Activated T-helper 2 cell treated with anti-CD3 and anti-CD28 coated beads, Interferon-gamma antibody, Interleukin-2, Interleukin-4, amounts not matched to agents 10 μg/mL and 5 μg/mL and 100 μg/mL, durations not matched to agents 14 hours and 24 hours and 36 hours (primary cell): ENCODE results near the gene IL23A. TPM values are rescaled to one million over a fixed set of nuclear protein-coding genes. Genes with fewer than 3 reads are reported as not detected.

Experiments
- DNase-seq: peaks from one replicate; pipeline ENCODE4 v3.0.0; 2021; ENCODE audit warnings: low spot score
- H3K27ac Mint-ChIP-seq: one replicate; pipeline ENCODE4 v1.8.0; 2021; ENCODE audit warnings: mixed read lengths
- H3K27me3 Mint-ChIP-seq: one replicate; pipeline ENCODE4 v1.8.0; 2021; ENCODE audit warnings: low read depth, mixed read lengths
- H3K36me3 Mint-ChIP-seq: one replicate; pipeline ENCODE4 v1.8.0; 2021; ENCODE audit warnings: low read depth, mixed read lengths
- H3K4me1 Mint-ChIP-seq: one replicate; pipeline ENCODE4 v1.8.0; 2021; ENCODE audit warnings: low read depth, mixed read lengths
- H3K4me3 Mint-ChIP-seq: one replicate; pipeline ENCODE4 v1.8.0; 2021; ENCODE audit warnings: low read depth, mild to moderate bottlenecking, moderate library complexity, mixed read lengths
- H3K9me3 Mint-ChIP-seq: one replicate; pipeline ENCODE4 v1.8.0; 2021; ENCODE audit warnings: mixed read lengths
- intact Hi-C: fragments of 100-400 bp; cut with micrococcal nuclease; formaldehyde crosslinking; loops from one replicate; pipeline ENCODE4 v1.15.1; 2023
- total RNA-seq: library from RNA; stranded (reverse); gene quantifications from 2 replicates; pipeline ENCODE4 v1.2.3, GENCODE V29; 2022

Gene IL23A
- total RNA-seq, 1 donor from 2014 or later: 31.0 TPM

DNA sequence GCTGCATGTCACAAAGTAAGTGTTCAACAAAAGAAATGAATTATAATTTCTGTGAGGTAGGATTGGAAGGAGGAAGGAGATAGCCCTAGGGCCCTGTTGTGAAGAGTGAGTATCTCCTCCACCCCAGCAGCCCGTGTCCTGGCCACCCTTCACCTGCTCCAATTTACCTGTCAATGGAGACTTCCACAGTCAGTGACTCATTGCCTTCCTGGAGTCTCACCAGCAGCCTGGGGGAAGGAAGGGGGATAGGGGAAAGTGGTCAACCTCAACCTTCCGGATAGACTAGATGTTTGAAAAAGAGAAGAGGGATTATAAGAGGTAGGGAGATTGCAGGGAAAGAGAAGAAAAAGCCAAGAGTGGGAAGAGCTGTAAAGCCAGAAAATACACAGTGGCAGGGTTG, 12.0 kb downstream of the IL23A start:
- DNase-seq: no peak
- Mint-ChIP-seq H3K27ac (no peak overlapping the region), H3K27me3 (no peaks in the 10 kb centered on the region), H3K9me3 (no peaks in the 10 kb centered on the region), H3K36me3 (peaks cover 60% of the 10 kb centered on the region), H3K4me1 (no peaks in the 10 kb centered on the region), H3K4me3 (no peak overlapping the region)
- intact Hi-C loops: no loop called here

DNA sequence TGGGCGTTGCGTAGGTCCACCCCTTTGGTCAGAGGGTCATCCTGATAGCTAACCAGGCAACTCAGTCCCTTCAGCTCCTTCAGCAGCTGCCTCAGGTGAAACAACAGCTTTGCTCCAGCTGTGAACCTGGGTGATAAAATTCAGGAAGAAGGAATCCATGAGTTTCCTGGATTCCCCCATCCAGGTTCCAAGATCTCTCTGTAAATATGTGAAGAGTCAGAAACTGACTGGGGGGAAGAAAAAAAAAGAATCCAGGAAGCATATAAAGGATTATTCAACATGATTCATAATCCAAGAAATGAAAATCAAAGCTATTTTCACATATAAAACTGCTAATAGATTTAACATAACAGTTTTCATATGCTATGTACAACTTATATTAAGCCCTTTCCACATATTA, 12.6 kb downstream of the IL23A start:
- Mint-ChIP-seq H3K27ac (no peak overlapping the region), H3K27me3 (no peaks in the 10 kb centered on the region), H3K9me3 (no peaks in the 10 kb centered on the region), H3K4me1 (no peaks in the 10 kb centered on the region), H3K4me3 (no peak overlapping the region), H3K36me3 (peaks cover 60% of the 10 kb centered on the region)
- intact Hi-C loops: no loop called here
- no peak for DNase-seq

DNA sequence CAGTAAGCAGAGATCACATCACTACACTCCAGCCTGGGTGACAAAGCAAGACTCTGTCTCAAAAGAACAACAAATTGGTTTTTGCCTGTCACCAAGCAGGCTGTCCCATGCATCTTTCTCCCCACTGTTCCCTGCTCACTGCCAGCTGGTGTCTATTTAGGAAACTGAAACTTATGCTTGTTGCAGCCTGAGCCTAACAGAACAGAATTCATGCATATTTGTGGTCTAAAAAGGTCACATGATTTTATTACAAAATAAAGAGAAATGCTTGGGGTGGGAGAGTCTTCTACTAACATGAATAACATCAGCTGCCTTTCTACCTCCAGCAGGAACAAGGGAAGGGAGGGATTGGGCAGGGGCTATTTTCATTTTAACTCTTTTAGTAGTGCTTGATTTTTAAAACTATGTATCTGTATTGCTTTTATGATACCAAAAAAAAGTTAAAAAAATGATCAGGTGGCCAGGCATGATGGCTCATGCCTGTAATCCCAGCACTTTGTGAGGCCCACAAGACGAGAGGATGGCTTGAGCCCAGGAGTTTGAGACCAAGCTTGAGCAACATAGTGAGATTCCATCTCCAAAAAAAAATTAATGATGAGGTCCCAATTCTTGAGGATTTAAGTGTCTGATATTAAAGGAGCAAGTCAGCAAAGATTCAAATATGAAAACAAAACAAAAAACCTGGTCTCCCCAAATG, 20.3 kb downstream of the IL23A start:
- DNase-seq: no peak
- H3K4me3 Mint-ChIP-seq: peak overlapping the region; percentile 89
- intact Hi-C loops: no loop called here
- peaks cover 20% of the 10 kb centered on the region for H3K36me3 Mint-ChIP-seq
- H3K4me1 Mint-ChIP-seq: peaks cover 24% of the 10 kb centered on the region
- H3K27me3 Mint-ChIP-seq: no peaks in the 10 kb centered on the region
- peak overlapping the region; percentile 79 for H3K27ac Mint-ChIP-seq
- H3K9me3 Mint-ChIP-seq: no peaks in the 10 kb centered on the region

DNA sequence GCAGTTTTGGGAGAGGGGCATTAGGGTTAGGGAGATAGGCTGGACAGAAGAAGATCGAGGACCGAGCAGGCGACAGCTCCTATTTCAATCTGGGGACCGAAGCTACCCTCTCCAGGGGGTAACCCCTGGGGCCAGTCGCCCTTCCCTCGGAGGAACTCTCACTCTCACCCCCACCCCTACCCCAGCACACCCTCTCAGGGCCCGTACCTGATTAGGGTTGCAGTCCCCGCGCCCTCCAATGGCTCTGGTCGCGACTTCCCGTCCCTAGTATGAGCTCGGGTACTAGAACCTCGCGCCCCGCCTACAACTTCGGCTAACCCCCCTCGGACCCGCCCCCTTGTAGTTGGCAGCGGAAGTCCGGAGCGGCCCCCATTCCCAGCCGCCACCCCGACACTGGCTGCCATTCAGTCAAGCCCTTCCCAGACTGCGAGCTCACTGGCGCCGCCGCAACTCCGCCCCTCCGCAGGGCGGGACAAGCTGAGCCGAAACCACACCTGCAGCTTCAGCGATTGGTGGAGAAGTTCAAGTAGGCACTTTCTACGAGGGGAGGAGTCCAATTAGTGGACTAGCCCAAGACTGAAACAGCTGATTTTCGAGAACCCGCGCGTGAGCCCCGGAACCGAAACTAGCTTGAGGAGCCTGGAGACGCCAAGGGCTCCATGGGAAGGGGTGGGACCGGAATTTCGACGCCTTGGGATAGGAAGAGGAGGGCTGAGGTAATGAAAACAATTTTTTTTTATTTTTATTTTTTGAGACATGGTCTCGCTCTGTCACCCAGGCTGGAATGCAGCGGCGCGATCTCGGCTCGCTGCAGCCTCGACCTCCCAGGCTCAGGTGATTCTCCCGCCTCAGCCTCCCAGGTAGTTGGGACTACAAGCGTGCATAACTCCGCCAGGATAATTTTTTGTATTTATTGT, 21.4 kb downstream of the IL23A start, which contains the start of gene STAT2:
TSS of gene STAT2 (minus strand) at position 257 of the 917 bp plus-strand sequence. CDS start 3,536 bp downstream, outside the sequence.
- Mint-ChIP-seq H3K9me3 (no peaks in the 10 kb centered on the region), H3K4me3 (peak within 1 kb of the TSS; percentile 89), H3K4me1 (peaks cover 24% of the 10 kb centered on the region), H3K27ac (peak within 1 kb of the TSS; percentile 90), H3K27me3 (no peaks in the 10 kb centered on the region), H3K36me3 (peaks cover 10% of the 10 kb centered on the region)
- intact Hi-C loops: loop anchor here (1.0 to 5.0 kb wide), 7 partner anchors 22 to 256 kb away; partner anchors contain the start of genes CS, IL23A, PA2G4 and TIMELESS
- peak; percentile 100 for DNase-seq

DNA sequence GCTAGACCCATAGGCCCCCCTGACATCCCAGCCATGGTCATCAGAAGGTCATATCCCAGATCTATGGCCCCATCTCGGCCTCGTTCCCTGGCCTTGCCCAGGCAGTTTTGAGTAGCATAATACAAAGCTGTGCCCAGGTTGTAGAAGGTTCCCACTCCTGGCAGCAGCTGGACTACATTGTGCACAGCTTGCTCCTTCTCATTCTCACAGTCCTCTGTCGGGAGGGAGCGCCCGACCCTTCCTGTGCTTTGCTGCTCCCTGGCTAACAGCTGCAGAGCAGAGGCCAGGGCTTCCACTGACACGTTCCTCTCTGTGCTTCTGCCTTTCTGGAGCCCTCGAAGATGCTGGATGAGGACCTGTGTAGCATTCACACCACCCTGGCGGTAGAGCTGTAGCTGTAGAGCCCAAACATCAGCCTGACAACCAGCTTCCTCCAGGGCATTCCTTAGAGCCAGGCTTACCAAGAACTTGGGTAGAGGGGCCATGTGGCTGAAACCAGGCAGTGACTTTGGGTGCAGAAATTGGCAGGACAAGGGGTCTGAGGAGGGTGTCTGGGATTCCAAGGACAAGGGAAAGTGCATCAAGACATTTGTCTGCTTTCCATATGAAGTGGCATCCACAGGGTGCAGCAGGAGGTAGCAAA, 22.9 kb downstream of the IL23A start:
- H3K27me3 Mint-ChIP-seq: no peaks in the 10 kb centered on the region
- no peaks in the 10 kb centered on the region for H3K9me3 Mint-ChIP-seq
- no peak overlapping the region for H3K27ac Mint-ChIP-seq
- intact Hi-C loops: loop anchor here (5.0 kb wide), 1 partner anchor 101 kb away; no protein-coding TSS in a partner anchor
- no peaks in the 10 kb centered on the region for H3K36me3 Mint-ChIP-seq
- H3K4me1 Mint-ChIP-seq: peaks cover 24% of the 10 kb centered on the region
- H3K4me3 Mint-ChIP-seq: peak overlapping the region; percentile 89
- DNase-seq: no peak

DNA sequence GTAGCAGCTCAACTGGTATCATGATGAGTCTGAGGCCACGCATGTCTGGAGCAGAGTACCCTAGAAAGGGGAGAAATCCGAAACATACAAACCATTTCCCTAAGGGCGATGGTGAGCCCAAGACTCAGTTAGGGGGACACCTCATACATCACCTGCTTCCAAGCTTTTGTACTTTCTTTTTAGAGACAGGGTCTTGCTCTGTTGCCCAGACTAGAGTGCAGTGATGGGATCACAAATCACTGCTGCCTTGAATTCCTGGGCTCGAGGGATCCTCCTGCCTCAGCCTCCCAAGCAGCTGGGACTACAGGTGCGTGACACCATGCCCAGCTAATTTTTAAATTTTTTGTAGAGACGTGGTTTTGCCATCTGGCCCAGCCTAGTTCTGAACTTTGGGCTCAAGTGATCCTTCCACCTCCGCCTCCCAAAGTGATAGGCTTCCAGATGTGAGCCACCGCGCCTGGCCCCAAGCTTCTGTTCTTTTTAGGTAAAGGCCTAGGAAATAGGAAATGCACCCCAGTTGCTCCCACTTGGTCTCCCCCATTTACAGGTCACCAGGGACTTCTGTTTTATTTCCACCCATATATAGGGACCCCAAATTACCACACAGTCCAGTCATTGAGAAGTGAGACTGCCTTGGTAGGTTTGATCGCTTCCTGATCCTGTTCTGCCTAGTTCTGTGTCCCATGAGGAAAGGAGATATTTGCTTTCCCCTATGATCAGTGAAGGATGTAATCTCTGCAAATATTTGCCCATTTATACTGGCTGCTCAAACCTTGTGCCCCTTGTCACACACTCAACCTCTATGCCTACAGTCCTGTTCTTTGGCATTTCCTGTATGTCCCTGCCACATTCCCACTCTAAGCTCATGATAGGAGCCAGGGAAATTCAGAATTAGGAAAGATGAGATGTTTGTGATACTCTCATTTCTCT, 23.7 kb downstream of the IL23A start, which contains the start of gene APOF:
TSS of gene APOF (minus strand) at position 728 of the 930 bp plus-strand sequence. CDS start at position 616, 112 bp downstream.
- DNase-seq: no peak
- Mint-ChIP-seq H3K4me3 (peak within 1 kb of the TSS; percentile 89), H3K4me1 (peaks cover 24% of the 10 kb centered on the region), H3K27me3 (no peaks in the 10 kb centered on the region), H3K9me3 (no peaks in the 10 kb centered on the region), H3K36me3 (no peaks in the 10 kb centered on the region), H3K27ac (no peak within 1 kb of the TSS)
- intact Hi-C loops: loop anchor here (5.0 kb wide), 1 partner anchor 100 kb away; no protein-coding TSS in a partner anchor

DNA sequence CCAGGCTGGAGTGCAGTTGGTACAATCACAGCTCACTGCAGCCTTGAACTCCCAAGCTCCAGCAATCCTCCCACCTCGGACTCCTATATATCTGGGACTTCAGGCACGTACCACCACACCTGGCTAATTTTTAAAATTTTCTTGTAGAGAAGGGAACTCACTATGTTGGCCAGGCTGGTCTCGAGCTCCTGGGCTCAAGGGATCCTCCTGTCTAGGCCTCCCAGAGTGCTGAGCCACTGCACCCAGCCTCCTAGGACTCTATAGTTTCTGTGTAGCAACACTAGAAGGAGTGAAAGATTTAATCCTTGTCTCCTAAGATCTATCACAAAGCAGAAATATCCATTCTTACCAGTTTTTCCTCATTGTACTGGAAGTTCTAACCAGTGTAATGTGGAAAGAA, 28.3 kb downstream of the IL23A start:
- intact Hi-C loops: no loop called here
- Mint-ChIP-seq H3K4me1 (no peaks in the 10 kb centered on the region), H3K4me3 (no peak overlapping the region), H3K36me3 (no peaks in the 10 kb centered on the region), H3K9me3 (no peaks in the 10 kb centered on the region), H3K27ac (no peak overlapping the region), H3K27me3 (peaks cover 8% of the 10 kb centered on the region)
- no peak for DNase-seq

DNA sequence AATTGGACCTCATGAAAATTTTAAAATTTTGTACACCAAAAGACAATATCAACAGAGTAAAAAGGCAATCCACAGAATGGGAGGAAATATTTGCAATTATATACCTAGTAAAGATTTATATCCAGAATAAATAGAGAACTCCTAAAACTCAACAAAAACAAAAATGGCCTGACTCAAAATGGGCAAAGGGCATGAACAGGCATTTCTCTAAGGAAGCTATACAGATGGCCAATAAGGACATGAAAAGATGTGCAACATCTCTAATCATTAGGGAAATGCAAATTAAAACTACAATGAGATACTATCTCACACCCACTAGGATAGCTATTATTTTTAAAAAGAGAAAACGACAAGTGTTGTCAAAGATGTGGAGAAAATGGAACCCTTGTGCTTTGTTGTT, 34.8 kb downstream of the IL23A start:
- no peak overlapping the region for H3K27ac Mint-ChIP-seq
- peaks cover 11% of the 10 kb centered on the region for H3K9me3 Mint-ChIP-seq
- no peak overlapping the region for H3K4me3 Mint-ChIP-seq
- DNase-seq: no peak
- H3K36me3 Mint-ChIP-seq: no peaks in the 10 kb centered on the region
- no peaks in the 10 kb centered on the region for H3K4me1 Mint-ChIP-seq
- peaks cover 16% of the 10 kb centered on the region for H3K27me3 Mint-ChIP-seq
- intact Hi-C loops: no loop called here

DNA sequence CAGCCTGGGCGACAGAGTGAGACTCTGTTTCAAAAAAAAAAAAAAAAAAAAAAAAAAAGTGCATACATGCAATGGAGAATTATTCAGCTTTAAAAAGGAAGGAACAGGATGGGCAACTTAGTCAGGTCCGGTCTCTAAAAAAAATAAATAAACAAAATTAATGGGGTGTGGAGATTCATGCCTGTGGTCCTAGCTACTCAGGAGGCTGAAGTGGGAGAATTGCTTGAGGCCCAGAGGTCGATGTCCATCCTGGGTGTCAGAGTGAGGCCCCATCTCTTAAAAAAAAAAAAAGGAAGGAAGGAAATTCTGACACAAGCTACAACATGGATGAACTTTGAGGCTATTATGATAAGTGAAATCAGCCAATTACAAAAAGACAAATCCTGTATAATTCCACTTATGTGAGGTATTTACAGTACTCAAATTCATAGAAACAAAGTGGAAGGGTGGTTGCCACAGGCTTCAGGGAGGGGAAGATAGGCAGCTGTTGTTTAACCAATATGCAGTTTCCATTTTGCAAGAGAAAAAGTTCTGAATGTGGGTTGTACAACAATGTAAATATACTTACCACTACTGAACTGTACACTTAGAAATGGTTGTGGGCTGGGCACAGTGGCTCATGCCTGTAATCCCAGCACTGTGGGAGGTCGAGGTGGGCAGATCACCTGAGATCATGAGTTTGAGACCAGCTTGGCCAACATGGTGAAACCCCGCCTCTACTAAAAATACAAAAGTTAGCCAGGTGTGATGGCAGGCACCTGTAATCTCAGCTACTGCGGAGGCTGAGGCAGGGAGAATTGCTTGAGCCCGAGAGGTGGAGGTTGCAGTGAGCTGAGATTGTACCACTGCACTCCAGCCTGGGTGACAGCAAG, 36.3 kb downstream of the IL23A start:
- H3K4me1 Mint-ChIP-seq: no peaks in the 10 kb centered on the region
- peaks cover 11% of the 10 kb centered on the region for H3K9me3 Mint-ChIP-seq
- H3K4me3 Mint-ChIP-seq: no peak overlapping the region
- peaks cover 15% of the 10 kb centered on the region for H3K27me3 Mint-ChIP-seq
- H3K27ac Mint-ChIP-seq: no peak overlapping the region
- H3K36me3 Mint-ChIP-seq: no peaks in the 10 kb centered on the region
- no peak for DNase-seq
- intact Hi-C loops: no loop called here

DNA sequence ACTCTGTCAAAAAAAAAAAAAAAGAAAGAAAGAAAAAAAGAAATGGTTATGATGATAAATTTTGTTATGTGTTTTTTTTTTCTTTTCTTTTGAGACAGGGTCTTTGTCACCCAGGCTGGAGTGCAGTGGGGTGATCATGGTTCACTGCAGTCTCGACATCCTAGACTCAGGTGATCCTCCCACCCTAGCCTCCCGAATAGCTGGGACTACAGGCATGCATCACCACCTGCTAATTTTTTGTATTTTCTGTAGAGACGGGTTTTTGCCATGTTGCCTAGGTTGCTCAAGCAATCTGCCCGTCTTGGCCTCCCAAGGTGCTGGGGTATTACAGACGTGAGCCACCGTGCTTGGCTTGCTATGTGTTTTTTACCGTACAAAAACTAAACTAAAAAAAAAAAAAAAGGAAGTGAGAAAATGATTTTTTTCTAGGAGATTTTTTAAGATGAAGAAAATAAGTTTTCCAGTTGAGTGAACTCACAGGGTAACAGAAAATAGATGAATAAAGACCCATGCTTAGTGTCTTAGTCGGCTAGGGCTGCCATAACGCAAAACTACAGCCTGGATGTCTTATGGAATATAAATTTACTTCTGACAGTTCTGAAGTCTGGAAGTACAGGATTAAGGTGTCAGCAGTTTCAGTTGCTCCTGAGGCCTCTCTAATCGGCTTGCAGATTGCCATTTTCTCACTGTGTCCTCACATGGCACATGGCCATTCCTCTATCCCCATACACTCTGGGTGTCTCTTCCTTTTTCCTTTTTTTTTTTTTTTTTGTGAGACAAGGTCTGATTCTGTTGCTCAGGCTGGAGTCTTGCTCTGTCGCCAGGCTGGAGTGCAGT, 37.1 kb downstream of the IL23A start:
- DNase-seq: no peak
- no peak overlapping the region for H3K4me3 Mint-ChIP-seq
- intact Hi-C loops: no loop called here
- H3K4me1 Mint-ChIP-seq: no peaks in the 10 kb centered on the region
- peaks cover 11% of the 10 kb centered on the region for H3K9me3 Mint-ChIP-seq
- no peaks in the 10 kb centered on the region for H3K36me3 Mint-ChIP-seq
- H3K27me3 Mint-ChIP-seq: peaks cover 14% of the 10 kb centered on the region
- no peak overlapping the region for H3K27ac Mint-ChIP-seq
